ENCODE measurements around the gene NPAS2. TPM values are rescaled to one million over a fixed set of nuclear protein-coding genes. Genes with fewer than 3 reads are reported as not detected.

NPAS2 gene
- total RNA-seq, 1 donor from 2014 or later = 10.7 TPM

DNA sequence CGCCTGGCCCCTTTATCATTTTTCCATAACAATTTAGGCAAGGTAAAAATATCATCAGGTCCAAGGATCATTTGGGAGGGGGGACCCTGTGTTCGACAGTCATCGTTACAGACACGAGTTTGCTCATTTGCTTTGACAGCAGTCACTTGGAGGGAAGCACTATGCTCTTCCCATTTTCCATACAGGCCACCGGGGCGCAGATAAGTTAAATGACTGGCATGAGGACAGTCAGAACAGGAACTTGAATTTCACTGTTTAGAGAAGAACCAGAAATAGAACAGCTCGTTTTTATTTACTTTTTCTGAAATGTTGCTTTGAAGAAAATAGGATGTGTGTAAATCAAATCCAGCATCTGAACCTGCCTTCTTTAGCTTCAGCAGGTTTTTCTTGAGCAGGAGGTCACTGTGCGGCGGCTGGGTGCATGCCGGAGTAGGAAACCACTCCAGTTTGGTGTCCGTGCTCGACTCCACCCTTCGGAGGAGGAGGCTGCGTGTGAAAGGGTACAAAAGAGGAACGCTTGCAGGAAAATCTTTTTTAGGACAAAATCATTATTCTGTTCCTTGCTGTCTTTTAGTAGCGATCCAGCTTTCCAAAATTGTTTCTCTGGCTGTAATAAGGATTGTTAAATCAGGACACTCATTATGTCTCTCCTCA, 15.2 kb downstream of the NPAS2 start:
- Mint-ChIP-seq H3K4me3 (no peak overlapping the region), H3K9me3 (no peaks in the 10 kb centered on the region), H3K27ac (no peak overlapping the region), H3K27me3 (no peaks in the 10 kb centered on the region), H3K36me3 (no peaks in the 10 kb centered on the region), H3K4me1 (ENCODE audit: unreplicated experiment) (no peaks in the 10 kb centered on the region)
- TF ChIP-seq, protein P1, sequence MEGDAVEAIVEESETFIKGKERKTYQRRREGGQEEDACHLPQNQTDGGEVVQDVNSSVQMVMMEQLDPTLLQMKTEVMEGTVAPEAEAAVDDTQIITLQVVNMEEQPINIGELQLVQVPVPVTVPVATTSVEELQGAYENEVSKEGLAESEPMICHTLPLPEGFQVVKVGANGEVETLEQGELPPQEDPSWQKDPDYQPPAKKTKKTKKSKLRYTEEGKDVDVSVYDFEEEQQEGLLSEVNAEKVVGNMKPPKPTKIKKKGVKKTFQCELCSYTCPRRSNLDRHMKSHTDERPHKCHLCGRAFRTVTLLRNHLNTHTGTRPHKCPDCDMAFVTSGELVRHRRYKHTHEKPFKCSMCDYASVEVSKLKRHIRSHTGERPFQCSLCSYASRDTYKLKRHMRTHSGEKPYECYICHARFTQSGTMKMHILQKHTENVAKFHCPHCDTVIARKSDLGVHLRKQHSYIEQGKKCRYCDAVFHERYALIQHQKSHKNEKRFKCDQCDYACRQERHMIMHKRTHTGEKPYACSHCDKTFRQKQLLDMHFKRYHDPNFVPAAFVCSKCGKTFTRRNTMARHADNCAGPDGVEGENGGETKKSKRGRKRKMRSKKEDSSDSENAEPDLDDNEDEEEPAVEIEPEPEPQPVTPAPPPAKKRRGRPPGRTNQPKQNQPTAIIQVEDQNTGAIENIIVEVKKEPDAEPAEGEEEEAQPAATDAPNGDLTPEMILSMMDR (conservative IDR thresholded peaks at IDR 0.05) = no peak
- DNase-seq (ENCODE audit: extremely low spot score, unreplicated experiment) = no peak

DNA sequence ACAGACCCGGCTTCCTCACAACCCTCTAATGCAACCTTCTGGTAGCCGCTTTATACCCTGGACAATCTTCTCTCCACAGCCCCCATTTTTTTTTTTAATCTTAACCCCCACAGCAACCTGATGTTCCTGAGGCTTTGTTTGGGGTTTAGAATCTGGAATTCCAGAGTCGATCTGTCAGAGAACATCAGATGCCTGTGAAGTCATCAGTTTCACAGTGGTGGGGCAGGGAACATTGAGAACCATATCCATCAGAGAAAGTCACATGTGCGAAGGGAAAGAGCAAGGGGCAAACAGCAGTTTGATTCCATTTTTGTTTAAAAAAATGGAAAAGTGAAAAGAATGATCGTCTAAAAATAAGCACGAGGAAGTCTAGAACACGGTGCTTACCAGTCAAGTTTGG, 20.6 kb downstream of the NPAS2 start:
- H3K27me3 Mint-ChIP-seq = no peaks in the 10 kb centered on the region
- no peak for DNase-seq (ENCODE audit: extremely low spot score, unreplicated experiment)
- H3K9me3 Mint-ChIP-seq = no peaks in the 10 kb centered on the region
- H3K36me3 Mint-ChIP-seq = no peaks in the 10 kb centered on the region
- no peaks in the 10 kb centered on the region for H3K4me1 Mint-ChIP-seq (ENCODE audit: unreplicated experiment)
- no peak overlapping the region for H3K27ac Mint-ChIP-seq
- TF ChIP-seq, protein P1 (conservative IDR thresholded peaks at IDR 0.05) = no peak
- no peak overlapping the region for H3K4me3 Mint-ChIP-seq

DNA sequence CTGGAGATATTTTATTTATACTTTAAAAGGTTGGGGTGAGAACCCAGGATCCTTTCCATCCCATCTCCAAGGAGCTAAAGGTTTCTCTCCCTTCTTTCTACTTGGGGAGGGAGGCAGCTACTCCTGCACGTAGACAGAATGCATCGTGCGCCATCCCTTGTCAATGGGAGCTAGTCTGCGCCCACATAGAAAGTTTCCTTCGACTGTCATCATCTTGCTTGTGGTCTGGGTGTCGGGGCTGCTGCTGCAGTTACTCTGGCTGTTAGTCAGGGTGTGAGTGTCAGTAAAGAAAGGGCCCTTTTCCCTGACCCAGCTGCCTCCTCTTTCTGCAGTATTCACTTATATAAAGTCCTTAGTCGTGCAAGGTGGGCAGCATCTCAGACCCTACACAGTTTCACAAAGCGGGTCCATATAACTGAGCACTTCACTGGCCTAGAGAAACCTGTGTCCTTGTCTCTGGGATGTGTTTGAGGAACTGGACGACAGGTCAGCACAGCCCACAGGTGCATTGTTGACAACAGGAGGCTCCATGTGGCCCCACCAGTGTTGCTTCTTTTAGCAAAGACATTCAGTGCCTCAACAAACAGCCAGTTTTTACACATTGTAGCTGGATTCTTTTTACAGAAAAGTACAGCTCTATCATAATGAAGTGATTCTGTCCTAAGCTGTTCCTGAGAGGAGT, 22.4 kb downstream of the NPAS2 start:
- DNase-seq (ENCODE audit: extremely low spot score, unreplicated experiment) = no peak
- Mint-ChIP-seq H3K27me3 (no peaks in the 10 kb centered on the region), H3K4me1 (ENCODE audit: unreplicated experiment) (no peaks in the 10 kb centered on the region), H3K27ac (no peak overlapping the region), H3K9me3 (no peaks in the 10 kb centered on the region), H3K36me3 (no peaks in the 10 kb centered on the region), H3K4me3 (no peak overlapping the region)
- TF ChIP-seq, protein P1 (conservative IDR thresholded peaks at IDR 0.05) = no peak

DNA sequence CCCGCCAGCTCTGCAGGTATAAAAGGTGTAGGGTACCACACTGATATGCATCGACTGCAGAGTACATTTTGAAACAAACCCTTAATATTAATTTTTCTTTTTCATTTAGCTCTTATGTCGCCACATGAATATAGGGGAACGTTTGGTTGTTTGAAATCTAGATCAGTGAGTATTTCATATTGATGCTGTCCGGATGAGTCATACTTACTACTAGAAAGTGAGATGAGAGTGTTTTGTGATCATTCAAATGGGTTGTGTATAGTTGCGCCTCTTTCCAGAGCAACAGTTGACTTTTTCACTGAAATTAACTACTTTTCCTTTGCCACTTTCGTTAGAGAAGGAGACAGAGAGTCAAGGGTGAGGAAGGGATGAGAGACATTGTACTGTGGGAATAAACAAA, 24.6 kb downstream of the NPAS2 start:
- H3K27ac Mint-ChIP-seq = no peak overlapping the region
- H3K4me1 Mint-ChIP-seq (ENCODE audit: unreplicated experiment) = no peaks in the 10 kb centered on the region
- H3K27me3 Mint-ChIP-seq = no peaks in the 10 kb centered on the region
- DNase-seq (ENCODE audit: extremely low spot score, unreplicated experiment) = no peak
- TF ChIP-seq, protein P1 (conservative IDR thresholded peaks at IDR 0.05) = no peak
- H3K4me3 Mint-ChIP-seq = no peak overlapping the region
- H3K36me3 Mint-ChIP-seq = no peaks in the 10 kb centered on the region
- no peaks in the 10 kb centered on the region for H3K9me3 Mint-ChIP-seq

DNA sequence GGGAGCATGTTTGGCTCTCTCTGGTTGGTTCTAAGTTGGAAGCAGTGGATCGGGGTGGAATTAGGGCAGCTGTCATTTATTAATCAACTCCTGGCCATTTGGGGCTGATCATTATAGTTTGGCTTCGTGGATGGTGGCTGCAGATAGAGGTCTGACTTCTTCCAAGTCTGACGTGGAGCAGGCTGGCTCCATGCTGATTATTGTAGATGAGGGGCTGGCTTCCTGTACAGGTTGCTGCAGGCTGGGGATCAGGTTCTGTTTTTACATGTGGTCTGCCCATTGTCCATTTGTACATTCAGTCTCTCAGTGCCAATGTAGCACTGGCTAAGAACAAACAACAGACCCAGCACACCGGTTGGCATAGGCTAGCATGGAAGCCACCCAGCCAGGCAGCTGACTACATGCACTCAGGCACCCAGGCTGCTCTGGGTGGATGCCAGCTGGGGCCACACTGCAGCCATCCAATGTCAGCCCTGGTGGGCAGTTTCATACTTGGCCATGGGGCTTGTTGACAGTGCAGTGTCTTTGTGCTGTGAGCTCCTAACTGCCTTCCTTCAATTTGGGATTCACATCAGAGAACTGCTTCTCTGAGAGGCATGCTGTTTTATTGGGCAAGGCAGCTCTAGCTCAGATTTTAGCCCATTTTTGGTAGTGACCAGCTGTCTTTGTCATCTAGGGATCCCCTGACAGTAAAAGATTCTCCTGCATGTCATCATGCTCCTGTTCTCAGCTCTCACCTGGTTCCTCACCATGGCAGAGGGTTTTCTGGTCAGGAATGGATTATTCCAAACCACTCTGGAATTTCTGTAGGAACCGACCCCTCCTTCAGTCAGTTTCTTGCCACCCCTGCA, 25.4 kb downstream of the NPAS2 start:
- Mint-ChIP-seq H3K27me3 (no peaks in the 10 kb centered on the region), H3K27ac (no peak overlapping the region), H3K4me1 (ENCODE audit: unreplicated experiment) (no peaks in the 10 kb centered on the region), H3K4me3 (no peak overlapping the region), H3K9me3 (no peaks in the 10 kb centered on the region), H3K36me3 (no peaks in the 10 kb centered on the region)
- TF ChIP-seq, protein P1 (conservative IDR thresholded peaks at IDR 0.05) = no peak
- no peak for DNase-seq (ENCODE audit: extremely low spot score, unreplicated experiment)

Measured in type B pancreatic cell (in vitro differentiated cells).